ENCODE data around the gene UBE2J1.
A peak's percentile ranks its signal among the peaks of the same experiment; 100 is the strongest.
"Not testable (repeated sequence)": the region's sequence is repeated elsewhere in the genome, so short reads cannot be mapped to it uniquely, and the experiment has no call there.

UBE2J1 gene

GRCh38 chr6:89352278-89353117, at the start of gene UBE2J1:
UBE2J1 (minus strand) TSS chr6:89352722; CDS start chr6:89352569, 153 bp downstream.
- peak within 1 kb of the TSS; percentile 90 for H3K4me3 ChIP-seq (ENCODE audit: low read depth, low read length)
- TF ChIP-seq MYC (IDR thresholded peaks at IDR 0.05; ENCODE audit: low read depth, low read length) (peak; percentile 25; the same call in 1 of the 2 replicates), POLR2A (IDR thresholded peaks at IDR 0.05; ENCODE audit: extremely low read depth, insufficient read length) (peak; percentile 84), CTCF (IDR thresholded peaks at IDR 0.05; ENCODE audit: low read depth, low read length) (peak; percentile 1), MAX (IDR thresholded peaks at IDR 0.05; ENCODE audit: low read depth, low read length) (no peak; the same call in none of the 2 replicates)
- peak; percentile 96 for DNase-seq (ENCODE audit: low read depth)

GRCh38 chr6:89400912-89401399, 48.4 kb upstream of the UBE2J1 start:
- no peak overlapping the region for H3K4me3 ChIP-seq (ENCODE audit: low read depth, low read length)
- DNase-seq (ENCODE audit: low read depth) = no peak
- TF ChIP-seq CTCF (IDR thresholded peaks at IDR 0.05; ENCODE audit: low read depth, low read length) (no peak), POLR2A (IDR thresholded peaks at IDR 0.05; ENCODE audit: extremely low read depth, insufficient read length) (no peak), MYC (IDR thresholded peaks at IDR 0.05; ENCODE audit: low read depth, low read length) (no peak), MAX (IDR thresholded peaks at IDR 0.05; ENCODE audit: low read depth, low read length) (no peak)

DNA sequence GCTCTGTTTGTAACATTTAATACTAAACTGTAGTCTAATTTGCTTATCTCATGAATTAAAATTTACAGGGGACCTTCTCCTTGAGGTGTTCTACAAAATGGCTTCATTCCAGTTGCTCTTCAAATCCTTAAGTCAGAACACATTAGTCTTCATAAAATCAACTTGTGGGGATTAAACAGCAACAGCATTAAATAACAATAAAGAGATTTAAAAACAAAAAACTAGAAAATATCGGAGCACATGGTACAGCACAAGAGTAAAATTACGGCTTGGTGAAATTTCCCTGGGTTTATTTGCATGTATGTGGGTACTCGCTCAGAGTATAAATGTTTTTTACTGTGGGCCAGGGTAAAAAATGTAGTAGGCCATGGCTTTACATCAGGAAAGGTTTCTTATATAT, 47.5 kb upstream of the UBE2J1 start:
- no peak overlapping the region for H3K4me3 ChIP-seq (ENCODE audit: low read depth, low read length)
- DNase-seq (ENCODE audit: low read depth) = no peak
- TF ChIP-seq MYC (IDR thresholded peaks at IDR 0.05; ENCODE audit: low read depth, low read length) = no peak
- TF ChIP-seq CTCF (IDR thresholded peaks at IDR 0.05; ENCODE audit: low read depth, low read length) = no peak
- no peak for TF ChIP-seq MAX (IDR thresholded peaks at IDR 0.05; ENCODE audit: low read depth, low read length)
- no peak for TF ChIP-seq POLR2A (IDR thresholded peaks at IDR 0.05; ENCODE audit: extremely low read depth, insufficient read length)

GRCh38 chr6:89398762-89399525, 46.4 kb upstream of the UBE2J1 start:
- no peak overlapping the region for H3K4me3 ChIP-seq (ENCODE audit: low read depth, low read length)
- TF ChIP-seq MAX (IDR thresholded peaks at IDR 0.05; ENCODE audit: low read depth, low read length) (no peak), CTCF (IDR thresholded peaks at IDR 0.05; ENCODE audit: low read depth, low read length) (no peak), MYC (IDR thresholded peaks at IDR 0.05; ENCODE audit: low read depth, low read length) (no peak), POLR2A (IDR thresholded peaks at IDR 0.05; ENCODE audit: extremely low read depth, insufficient read length) (no peak)
- DNase-seq (ENCODE audit: low read depth) = no peak

- not testable (repeated sequence) for H3K4me3 ChIP-seq (ENCODE audit: low read depth, low read length)
- DNase-seq (ENCODE audit: low read depth) = peak; percentile 48
Observed at GRCh38 chr6:89397884-89398283, 45.4 kb upstream of the UBE2J1 start.

- H3K4me3 ChIP-seq (ENCODE audit: low read depth, low read length) = no peak overlapping the region
- no peak for TF ChIP-seq POLR2A (IDR thresholded peaks at IDR 0.05; ENCODE audit: extremely low read depth, insufficient read length)
- TF ChIP-seq CTCF (IDR thresholded peaks at IDR 0.05; ENCODE audit: low read depth, low read length) = no peak
- TF ChIP-seq MAX (IDR thresholded peaks at IDR 0.05; ENCODE audit: low read depth, low read length) = no peak
- no peak for TF ChIP-seq MYC (IDR thresholded peaks at IDR 0.05; ENCODE audit: low read depth, low read length)
- DNase-seq (ENCODE audit: low read depth) = no peak
Observed at GRCh38 chr6:89393659-89394058, 41.1 kb upstream of the UBE2J1 start.
